NCI-H1105 (cell line): ENCODE data around the gene HS3ST2.
"Not testable (repeated sequence)": the region's sequence is repeated elsewhere in the genome, so short reads cannot be mapped to it uniquely, and the experiment has no call there.

Experiments used
- DNase-seq: peaks from one replicate; lab custom pipeline; 2025; lab: John Stamatoyannopoulos, UW

The HS3ST2 gene

GRCh38 chr16:22813223-22813947, 577 bp upstream of the HS3ST2 start:
- peak; percentile 18 for DNase-seq

GRCh38 chr16:22814711-22815105, 746 bp downstream of the HS3ST2 start:
- DNase-seq = no peak

- no peak for DNase-seq
These were observed 1.9 kb downstream of the HS3ST2 start for GRCh38 chr16:22815863-22816262.

- DNase-seq = no peak
These were observed 2.5 kb downstream of the HS3ST2 start for GRCh38 chr16:22816475-22816874.

GRCh38 chr16:22818736-22819135, 4.8 kb downstream of the HS3ST2 start:
- not testable (repeated sequence) for DNase-seq

GRCh38 chr16:22838681-22839080, 24.7 kb downstream of the HS3ST2 start:
- DNase-seq = no peak

- not testable (repeated sequence) for DNase-seq
These were observed 28.1 kb downstream of the HS3ST2 start for GRCh38 chr16:22842031-22842430.

- no peak for DNase-seq
These were observed 29.2 kb downstream of the HS3ST2 start for GRCh38 chr16:22843122-22843521.

- DNase-seq = no peak
These were observed 29.9 kb downstream of the HS3ST2 start for GRCh38 chr16:22843856-22844255.

GRCh38 chr16:22844416-22844815, 30.5 kb downstream of the HS3ST2 start:
- no peak for DNase-seq

- DNase-seq = no peak
These were observed 33.1 kb downstream of the HS3ST2 start for GRCh38 chr16:22847100-22847499.

- DNase-seq = no peak
These were observed 33.7 kb downstream of the HS3ST2 start for GRCh38 chr16:22847690-22848089.

- DNase-seq = no peak
These were observed 34.5 kb downstream of the HS3ST2 start for GRCh38 chr16:22848451-22848850.

GRCh38 chr16:22849517-22849916, 35.6 kb downstream of the HS3ST2 start:
- DNase-seq = no peak

- no peak for DNase-seq
These were observed 41.3 kb downstream of the HS3ST2 start for GRCh38 chr16:22855231-22855630.

- no peak for DNase-seq
These were observed 43.5 kb downstream of the HS3ST2 start for GRCh38 chr16:22857296-22858025.

GRCh38 chr16:22859925-22860324, 46.0 kb downstream of the HS3ST2 start:
- DNase-seq = no peak

GRCh38 chr16:22861580-22861979, 47.6 kb downstream of the HS3ST2 start:
- no peak for DNase-seq

GRCh38 chr16:22862046-22862445, 48.1 kb downstream of the HS3ST2 start:
- no peak for DNase-seq

- DNase-seq = no peak
These were observed 50.4 kb downstream of the HS3ST2 start for GRCh38 chr16:22864375-22864774.

- DNase-seq = no peak
These were observed 54.7 kb downstream of the HS3ST2 start for GRCh38 chr16:22868593-22869224.

- no peak for DNase-seq
These were observed 57.9 kb downstream of the HS3ST2 start for GRCh38 chr16:22871861-22872260.

- DNase-seq = no peak
These were observed 60.4 kb downstream of the HS3ST2 start for GRCh38 chr16:22874394-22874793.
